HepG2 (cell line): ENCODE results near the gene BCAS3. TPM values are rescaled to one million over a fixed set of nuclear protein-coding genes. Genes with fewer than 3 reads are reported as not detected.
A peak's percentile ranks its signal among the peaks of the same experiment; 100 is the strongest.

Source experiments
- ATRX ChIP-seq: sonication (generic); formaldehyde crosslinking; IDR thresholded peaks from 2 replicates; pipeline ENCODE4 v1.4.0; 2020; ENCODE audit warnings: missing genetic modification reagents, borderline replicate concordance
- BRCA1 ChIP-seq: sonication (generic); formaldehyde crosslinking; IDR thresholded peaks from 2 replicates; pipeline ENCODE4 v1.4.0; 2020; ENCODE audit warnings: missing genetic modification reagents
- CHD4 ChIP-seq: fragments of 200-600 bp; sonication (generic); IDR thresholded peaks from 2 replicates; pipeline ENCODE4 v1.7.0; 2017; ENCODE audit warnings: mild to moderate bottlenecking, low read length, borderline replicate concordance
- HMGA1 ChIP-seq: sonication (generic); formaldehyde crosslinking; conservative IDR thresholded peaks from 2 replicates; pipeline ENCODE4 v1.4.0; 2020; ENCODE audit warnings: missing genetic modification reagents
- KMT2A ChIP-seq: sonication (generic); formaldehyde crosslinking; IDR thresholded peaks from 2 replicates; pipeline ENCODE4 v1.4.0; 2020; ENCODE audit warnings: missing genetic modification reagents
- REXO4 ChIP-seq: sonication (generic); formaldehyde crosslinking; IDR thresholded peaks from 2 replicates; pipeline ENCODE4 v1.8.0; 2022; ENCODE audit warnings: missing genetic modification reagents, mild to moderate bottlenecking, borderline replicate concordance
- ZC3H13 ChIP-seq: sonication (generic); formaldehyde crosslinking; IDR thresholded peaks from 2 replicates; pipeline ENCODE4 v1.8.1; 2023; ENCODE audit warnings: mild to moderate bottlenecking, missing genetic modification reagents, moderate library complexity
- ZFP36L2 ChIP-seq: sonication (generic); formaldehyde crosslinking; IDR thresholded peaks from 2 replicates; pipeline ENCODE4 v1.4.0; 2020; ENCODE audit warnings: missing genetic modification reagents
- ZNF121 ChIP-seq: sonication (generic); formaldehyde crosslinking; IDR thresholded peaks from 2 replicates; pipeline ENCODE4 v1.5.0; 2020; ENCODE audit warnings: mild to moderate bottlenecking, missing genetic modification reagents
- ZNF446 ChIP-seq: sonication (generic); formaldehyde crosslinking; IDR thresholded peaks from 2 replicates; pipeline ENCODE4 v1.5.0; 2020; ENCODE audit warnings: mild to moderate bottlenecking, missing genetic modification reagents
- ZNF577 ChIP-seq: sonication (generic); formaldehyde crosslinking; IDR thresholded peaks from 2 replicates; pipeline ENCODE4 v1.4.0; 2020; ENCODE audit warnings: mild to moderate bottlenecking, low read depth, missing genetic modification reagents, borderline replicate concordance
- ZNF678 ChIP-seq: sonication (generic); formaldehyde crosslinking; IDR thresholded peaks from 2 replicates; pipeline ENCODE4 v1.4.0; 2020; ENCODE audit warnings: mild to moderate bottlenecking, missing genetic modification reagents
- polyA plus RNA-seq, 8 experiments: library from polyadenylated mRNA; depleted of rRNA in 3 of 8; stranded (reverse) in 7 of 8; unstranded in 1 of 8; fragments of >200 nt; fragmentation: Illumina TruSeq in 4 of 8; extraction: Trizol in 4 of 8; gene quantifications; 2 replicates each; pipeline versions ENCODE4 v1.2.1 to v1.2.3, GENCODE V29; 2011 to 2016; ENCODE audit warnings: low read depth in 4 of 8, missing spikeins in 1 of 8, mixed read lengths in 1 of 8; ENCODE audit not compliant: insufficient read depth in 1 of 8
- total RNA-seq, 5 experiments: library from RNA; depleted of rRNA; stranded (reverse); fragments of >200 nt; fragmentation: Illumina TruSeq; extraction: Trizol; gene quantifications; 2 replicates each; pipeline ENCODE4 v1.2.3, GENCODE V29; 2016; ENCODE audit warnings: low read depth in 1 of 5
- TF ChIP-seq, protein P1 (sequence below): sonication (generic); formaldehyde crosslinking; IDR thresholded peaks from 2 replicates; pipeline ENCODE4 v1.4.0; 2020; ENCODE audit warnings: missing genetic modification reagents, borderline replicate concordance
- TF ChIP-seq, protein P2 (sequence below): sonication (generic); formaldehyde crosslinking; IDR thresholded peaks from 2 replicates; pipeline ENCODE4 v1.5.0; 2020; ENCODE audit warnings: mild to moderate bottlenecking, missing genetic modification reagents, moderate library complexity
- TF ChIP-seq, protein P3 (sequence below): sonication (generic); formaldehyde crosslinking; IDR thresholded peaks from 2 replicates; pipeline ENCODE4 v1.4.0; 2020; ENCODE audit warnings: missing genetic modification reagents
- TF ChIP-seq, protein P4 (sequence below): sonication (generic); formaldehyde crosslinking; conservative IDR thresholded peaks from 2 replicates; pipeline ENCODE4 v1.5.0; 2020; ENCODE audit warnings: missing genetic modification reagents
- TF ChIP-seq, protein P5 (sequence below): sonication (generic); formaldehyde crosslinking; IDR thresholded peaks from 2 replicates; pipeline ENCODE4 v1.8.1; 2023; ENCODE audit warnings: mild to moderate bottlenecking, missing genetic modification reagents

BCAS3 gene
- total and polyA plus RNA-seq, 2 of the 13 experiments (the other 11 are each of a cell fraction or from before 2014, with no cell fraction given): 10.7 to 11.2 TPM

DNA sequence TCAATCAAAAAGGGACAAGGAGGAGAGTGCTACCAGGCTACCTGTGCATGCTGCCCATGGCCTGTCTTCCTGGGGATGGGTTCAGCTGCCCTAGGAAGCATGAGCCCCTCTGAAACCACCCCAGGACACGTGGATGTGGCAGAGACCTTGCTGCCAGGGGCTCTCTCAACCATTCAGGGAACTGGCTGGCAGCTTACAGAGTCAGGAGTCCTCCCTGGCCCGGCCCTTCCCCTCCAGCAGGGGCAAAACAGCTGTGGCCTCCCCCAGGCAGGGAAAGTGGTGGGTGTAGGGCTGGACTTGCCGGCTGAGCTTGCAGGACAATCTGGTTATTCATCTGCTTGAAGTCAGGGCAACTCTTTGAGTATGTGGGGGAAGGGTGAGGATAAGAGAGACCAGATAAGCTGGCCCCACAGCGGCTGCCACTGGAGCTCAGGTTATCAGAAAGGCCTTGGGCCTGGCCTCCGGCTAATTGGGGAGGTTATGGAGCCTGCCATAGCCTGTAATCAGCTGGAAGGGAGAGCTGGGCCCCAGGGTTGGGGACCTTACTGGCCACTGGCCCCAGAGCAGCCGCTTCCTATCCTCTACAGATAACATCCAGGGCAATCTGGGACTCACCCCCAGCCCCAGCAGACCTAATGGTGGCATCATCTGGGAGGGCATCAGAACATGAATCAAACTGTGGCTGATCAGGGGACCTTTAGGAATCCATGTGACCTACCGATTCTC lies 716.4 kb downstream of the BCAS3 start (continued):
- TF ChIP-seq, protein P1, sequence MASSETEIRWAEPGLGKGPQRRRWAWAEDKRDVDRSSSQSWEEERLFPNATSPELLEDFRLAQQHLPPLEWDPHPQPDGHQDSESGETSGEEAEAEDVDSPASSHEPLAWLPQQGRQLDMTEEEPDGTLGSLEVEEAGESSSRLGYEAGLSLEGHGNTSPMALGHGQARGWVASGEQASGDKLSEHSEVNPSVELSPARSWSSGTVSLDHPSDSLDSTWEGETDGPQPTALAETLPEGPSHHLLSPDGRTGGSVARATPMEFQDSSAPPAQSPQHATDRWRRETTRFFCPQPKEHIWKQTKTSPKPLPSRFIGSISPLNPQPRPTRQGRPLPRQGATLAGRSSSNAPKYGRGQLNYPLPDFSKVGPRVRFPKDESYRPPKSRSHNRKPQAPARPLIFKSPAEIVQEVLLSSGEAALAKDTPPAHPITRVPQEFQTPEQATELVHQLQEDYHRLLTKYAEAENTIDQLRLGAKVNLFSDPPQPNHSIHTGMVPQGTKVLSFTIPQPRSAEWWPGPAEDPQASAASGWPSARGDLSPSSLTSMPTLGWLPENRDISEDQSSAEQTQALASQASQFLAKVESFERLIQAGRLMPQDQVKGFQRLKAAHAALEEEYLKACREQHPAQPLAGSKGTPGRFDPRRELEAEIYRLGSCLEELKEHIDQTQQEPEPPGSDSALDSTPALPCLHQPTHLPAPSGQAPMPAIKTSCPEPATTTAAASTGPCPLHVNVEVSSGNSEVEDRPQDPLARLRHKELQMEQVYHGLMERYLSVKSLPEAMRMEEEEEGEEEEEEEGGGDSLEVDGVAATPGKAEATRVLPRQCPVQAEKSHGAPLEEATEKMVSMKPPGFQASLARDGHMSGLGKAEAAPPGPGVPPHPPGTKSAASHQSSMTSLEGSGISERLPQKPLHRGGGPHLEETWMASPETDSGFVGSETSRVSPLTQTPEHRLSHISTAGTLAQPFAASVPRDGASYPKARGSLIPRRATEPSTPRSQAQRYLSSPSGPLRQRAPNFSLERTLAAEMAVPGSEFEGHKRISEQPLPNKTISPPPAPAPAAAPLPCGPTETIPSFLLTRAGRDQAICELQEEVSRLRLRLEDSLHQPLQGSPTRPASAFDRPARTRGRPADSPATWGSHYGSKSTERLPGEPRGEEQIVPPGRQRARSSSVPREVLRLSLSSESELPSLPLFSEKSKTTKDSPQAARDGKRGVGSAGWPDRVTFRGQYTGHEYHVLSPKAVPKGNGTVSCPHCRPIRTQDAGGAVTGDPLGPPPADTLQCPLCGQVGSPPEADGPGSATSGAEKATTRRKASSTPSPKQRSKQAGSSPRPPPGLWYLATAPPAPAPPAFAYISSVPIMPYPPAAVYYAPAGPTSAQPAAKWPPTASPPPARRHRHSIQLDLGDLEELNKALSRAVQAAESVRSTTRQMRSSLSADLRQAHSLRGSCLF: no peak
- TF ChIP-seq ZC3H13 (CRISPR knock-in tag) (0 out of 2 replicates have a peak, but pooled peaks have one; percentile 54), ZNF577 (no peak), CHD4 (peak; percentile 82), ATRX (CRISPR knock-in tag) (no peak), ZNF446 (CRISPR knock-in tag) (no peak), KMT2A (CRISPR knock-in tag) (no peak), ZNF121 (CRISPR knock-in tag) (peak; percentile 81), HMGA1 (CRISPR knock-in tag) (no peak), REXO4 (no peak), ZNF678 (CRISPR knock-in tag) (0 out of 2 replicates have a peak, but pooled peaks have one; percentile 62), ZFP36L2 (no peak), BRCA1 (no peak)
- TF ChIP-seq, protein P2, sequence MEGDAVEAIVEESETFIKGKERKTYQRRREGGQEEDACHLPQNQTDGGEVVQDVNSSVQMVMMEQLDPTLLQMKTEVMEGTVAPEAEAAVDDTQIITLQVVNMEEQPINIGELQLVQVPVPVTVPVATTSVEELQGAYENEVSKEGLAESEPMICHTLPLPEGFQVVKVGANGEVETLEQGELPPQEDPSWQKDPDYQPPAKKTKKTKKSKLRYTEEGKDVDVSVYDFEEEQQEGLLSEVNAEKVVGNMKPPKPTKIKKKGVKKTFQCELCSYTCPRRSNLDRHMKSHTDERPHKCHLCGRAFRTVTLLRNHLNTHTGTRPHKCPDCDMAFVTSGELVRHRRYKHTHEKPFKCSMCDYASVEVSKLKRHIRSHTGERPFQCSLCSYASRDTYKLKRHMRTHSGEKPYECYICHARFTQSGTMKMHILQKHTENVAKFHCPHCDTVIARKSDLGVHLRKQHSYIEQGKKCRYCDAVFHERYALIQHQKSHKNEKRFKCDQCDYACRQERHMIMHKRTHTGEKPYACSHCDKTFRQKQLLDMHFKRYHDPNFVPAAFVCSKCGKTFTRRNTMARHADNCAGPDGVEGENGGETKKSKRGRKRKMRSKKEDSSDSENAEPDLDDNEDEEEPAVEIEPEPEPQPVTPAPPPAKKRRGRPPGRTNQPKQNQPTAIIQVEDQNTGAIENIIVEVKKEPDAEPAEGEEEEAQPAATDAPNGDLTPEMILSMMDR (CRISPR knock-in tag): no peak; the same call in 1 of the 2 replicates
- TF ChIP-seq, protein P3, sequence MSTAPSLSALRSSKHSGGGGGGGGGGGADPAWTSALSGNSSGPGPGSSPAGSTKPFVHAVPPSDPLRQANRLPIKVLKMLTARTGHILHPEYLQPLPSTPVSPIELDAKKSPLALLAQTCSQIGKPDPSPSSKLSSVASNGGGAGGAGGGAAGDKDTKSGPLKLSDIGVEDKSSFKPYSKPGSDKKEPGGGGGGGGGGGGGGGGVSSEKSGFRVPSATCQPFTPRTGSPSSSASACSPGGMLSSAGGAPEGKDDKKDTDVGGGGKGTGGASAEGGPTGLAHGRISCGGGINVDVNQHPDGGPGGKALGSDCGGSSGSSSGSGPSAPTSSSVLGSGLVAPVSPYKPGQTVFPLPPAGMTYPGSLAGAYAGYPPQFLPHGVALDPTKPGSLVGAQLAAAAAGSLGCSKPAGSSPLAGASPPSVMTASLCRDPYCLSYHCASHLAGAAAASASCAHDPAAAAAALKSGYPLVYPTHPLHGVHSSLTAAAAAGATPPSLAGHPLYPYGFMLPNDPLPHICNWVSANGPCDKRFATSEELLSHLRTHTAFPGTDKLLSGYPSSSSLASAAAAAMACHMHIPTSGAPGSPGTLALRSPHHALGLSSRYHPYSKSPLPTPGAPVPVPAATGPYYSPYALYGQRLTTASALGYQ: peak; percentile 76
- TF ChIP-seq, protein P4, sequence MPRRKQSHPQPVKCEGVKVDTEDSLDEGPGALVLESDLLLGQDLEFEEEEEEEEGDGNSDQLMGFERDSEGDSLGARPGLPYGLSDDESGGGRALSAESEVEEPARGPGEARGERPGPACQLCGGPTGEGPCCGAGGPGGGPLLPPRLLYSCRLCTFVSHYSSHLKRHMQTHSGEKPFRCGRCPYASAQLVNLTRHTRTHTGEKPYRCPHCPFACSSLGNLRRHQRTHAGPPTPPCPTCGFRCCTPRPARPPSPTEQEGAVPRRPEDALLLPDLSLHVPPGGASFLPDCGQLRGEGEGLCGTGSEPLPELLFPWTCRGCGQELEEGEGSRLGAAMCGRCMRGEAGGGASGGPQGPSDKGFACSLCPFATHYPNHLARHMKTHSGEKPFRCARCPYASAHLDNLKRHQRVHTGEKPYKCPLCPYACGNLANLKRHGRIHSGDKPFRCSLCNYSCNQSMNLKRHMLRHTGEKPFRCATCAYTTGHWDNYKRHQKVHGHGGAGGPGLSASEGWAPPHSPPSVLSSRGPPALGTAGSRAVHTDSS (CRISPR knock-in tag): no peak
- TF ChIP-seq, protein P5, sequence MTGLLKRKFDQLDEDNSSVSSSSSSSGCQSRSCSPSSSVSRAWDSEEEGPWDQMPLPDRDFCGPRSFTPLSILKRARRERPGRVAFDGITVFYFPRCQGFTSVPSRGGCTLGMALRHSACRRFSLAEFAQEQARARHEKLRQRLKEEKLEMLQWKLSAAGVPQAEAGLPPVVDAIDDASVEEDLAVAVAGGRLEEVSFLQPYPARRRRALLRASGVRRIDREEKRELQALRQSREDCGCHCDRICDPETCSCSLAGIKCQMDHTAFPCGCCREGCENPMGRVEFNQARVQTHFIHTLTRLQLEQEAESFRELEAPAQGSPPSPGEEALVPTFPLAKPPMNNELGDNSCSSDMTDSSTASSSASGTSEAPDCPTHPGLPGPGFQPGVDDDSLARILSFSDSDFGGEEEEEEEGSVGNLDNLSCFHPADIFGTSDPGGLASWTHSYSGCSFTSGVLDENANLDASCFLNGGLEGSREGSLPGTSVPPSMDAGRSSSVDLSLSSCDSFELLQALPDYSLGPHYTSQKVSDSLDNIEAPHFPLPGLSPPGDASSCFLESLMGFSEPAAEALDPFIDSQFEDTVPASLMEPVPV (CRISPR knock-in tag): 0 out of 2 replicates have a peak, but pooled peaks have one; percentile 59
